NCI-H128 (cell line): ENCODE measurements around the gene CAV1.

ENCODE experiments used
- DNase-seq: peaks from one replicate; lab custom pipeline; 2025; ENCODE audit not compliant: unreplicated experiment; lab: John Stamatoyannopoulos, UW

The CAV1 gene

GRCh38 chr7:116529250-116529649 lies 4.4 kb downstream of the CAV1 start:
- DNase-seq: no peak

GRCh38 chr7:116530107-116530820 lies 5.4 kb downstream of the CAV1 start:
- no peak for DNase-seq

GRCh38 chr7:116532102-116532688 lies 7.4 kb downstream of the CAV1 start:
- no peak for DNase-seq

GRCh38 chr7:116534790-116535189 lies 10.0 kb downstream of the CAV1 start:
- no peak for DNase-seq

GRCh38 chr7:116535416-116535815 lies 10.6 kb downstream of the CAV1 start:
- no peak for DNase-seq

GRCh38 chr7:116538138-116538537 lies 13.3 kb downstream of the CAV1 start:
- no peak for DNase-seq

- DNase-seq: no peak
These were observed 15.0 kb downstream of the CAV1 start for GRCh38 chr7:116539879-116540278.

GRCh38 chr7:116540743-116541142 lies 15.9 kb downstream of the CAV1 start:
- no peak for DNase-seq

- no peak for DNase-seq
These were observed 17.1 kb downstream of the CAV1 start for GRCh38 chr7:116541951-116542350.

GRCh38 chr7:116542618-116543017 lies 17.8 kb downstream of the CAV1 start:
- no peak for DNase-seq

- DNase-seq: no peak
These were observed 18.8 kb downstream of the CAV1 start for GRCh38 chr7:116543664-116544063.

- DNase-seq: no peak
These were observed 19.7 kb downstream of the CAV1 start for GRCh38 chr7:116544487-116544886.

- DNase-seq: no peak
These were observed 20.7 kb downstream of the CAV1 start for GRCh38 chr7:116545411-116545993.

GRCh38 chr7:116546054-116546453 lies 21.2 kb downstream of the CAV1 start:
- no peak for DNase-seq

GRCh38 chr7:116546916-116547315 lies 22.1 kb downstream of the CAV1 start:
- DNase-seq: no peak

GRCh38 chr7:116547347-116547746 lies 22.5 kb downstream of the CAV1 start:
- no peak for DNase-seq

GRCh38 chr7:116548506-116548905 lies 23.7 kb downstream of the CAV1 start:
- no peak for DNase-seq

GRCh38 chr7:116549370-116549769 lies 24.5 kb downstream of the CAV1 start:
- DNase-seq: no peak

- DNase-seq: no peak
These were observed 26.9 kb downstream of the CAV1 start for GRCh38 chr7:116551692-116552091.

GRCh38 chr7:116552602-116553001 lies 27.8 kb downstream of the CAV1 start:
- DNase-seq: no peak

GRCh38 chr7:116553168-116553964 lies 28.5 kb downstream of the CAV1 start:
- DNase-seq: no peak

- DNase-seq: no peak
These were observed 29.6 kb downstream of the CAV1 start for GRCh38 chr7:116554436-116554835.
